AG08395 (cell line): ENCODE data around the gene TMEM135.
"Not testable (repeated sequence)": the region's sequence is repeated elsewhere in the genome, so short reads cannot be mapped to it uniquely, and the experiment has no call there.

Experiments used
- DNase-seq: peaks from one replicate; pipeline ENCODE4 v3.0.0; 2012; ENCODE audit warnings: mixed read lengths, low spot score

The TMEM135 gene

GRCh38 chr11:87258171-87258833, 220.6 kb downstream of the TMEM135 start:
- DNase-seq = no peak

- DNase-seq = no peak
Observed at GRCh38 chr11:87259736-87260135, 222.0 kb downstream of the TMEM135 start.

GRCh38 chr11:87260811-87261210, 223.1 kb downstream of the TMEM135 start:
- no peak for DNase-seq

GRCh38 chr11:87263264-87263838, 225.6 kb downstream of the TMEM135 start:
- DNase-seq = no peak

- no peak for DNase-seq
Observed at GRCh38 chr11:87263979-87264378, 226.2 kb downstream of the TMEM135 start.

GRCh38 chr11:87265132-87265531, 227.4 kb downstream of the TMEM135 start:
- DNase-seq = peak; percentile 21

GRCh38 chr11:87265979-87266378, 228.2 kb downstream of the TMEM135 start:
- no peak for DNase-seq

- DNase-seq = no peak
Observed at GRCh38 chr11:87266751-87267150, 229.0 kb downstream of the TMEM135 start.

GRCh38 chr11:87271951-87272350, 234.2 kb downstream of the TMEM135 start:
- not testable (repeated sequence) for DNase-seq

GRCh38 chr11:87275176-87275575, 237.4 kb downstream of the TMEM135 start:
- no peak for DNase-seq

GRCh38 chr11:87280143-87280542, 242.4 kb downstream of the TMEM135 start:
- no peak for DNase-seq

GRCh38 chr11:87281496-87281895, 243.8 kb downstream of the TMEM135 start:
- DNase-seq = peak; percentile 44

- DNase-seq = no peak
Observed at GRCh38 chr11:87284306-87284705, 246.6 kb downstream of the TMEM135 start.

- not testable (repeated sequence) for DNase-seq
Observed at GRCh38 chr11:87285674-87286073, 247.9 kb downstream of the TMEM135 start.

GRCh38 chr11:87286338-87286737, 248.6 kb downstream of the TMEM135 start:
- no peak for DNase-seq

GRCh38 chr11:87290304-87290922, 252.7 kb downstream of the TMEM135 start:
- peak; percentile 40 for DNase-seq

GRCh38 chr11:87292598-87292997, 254.9 kb downstream of the TMEM135 start:
- no peak for DNase-seq

GRCh38 chr11:87295237-87295636, 257.5 kb downstream of the TMEM135 start:
- DNase-seq = no peak

GRCh38 chr11:87296627-87297026, 258.9 kb downstream of the TMEM135 start:
- DNase-seq = no peak

- DNase-seq = no peak
Observed at GRCh38 chr11:87298155-87298554, 260.4 kb downstream of the TMEM135 start.

GRCh38 chr11:87299041-87299481, 261.3 kb downstream of the TMEM135 start:
- DNase-seq = no peak

GRCh38 chr11:87300640-87301380, 263.1 kb downstream of the TMEM135 start:
- DNase-seq = no peak
